GM21576 (cell line): ENCODE measurements around the gene ARRDC1.
"Not testable (repeated sequence)": the region's sequence is repeated elsewhere in the genome, so short reads cannot be mapped to it uniquely, and the experiment has no call there.

Experiments used
- ATAC-seq: cut with Tn5 transposase; IDR thresholded peaks from one replicate; pipeline ENCODE4 v1.9.1; 2021; ENCODE audit warnings: mild to moderate bottlenecking, moderate library complexity; ENCODE audit not compliant: unreplicated experiment

Gene ARRDC1

DNA sequence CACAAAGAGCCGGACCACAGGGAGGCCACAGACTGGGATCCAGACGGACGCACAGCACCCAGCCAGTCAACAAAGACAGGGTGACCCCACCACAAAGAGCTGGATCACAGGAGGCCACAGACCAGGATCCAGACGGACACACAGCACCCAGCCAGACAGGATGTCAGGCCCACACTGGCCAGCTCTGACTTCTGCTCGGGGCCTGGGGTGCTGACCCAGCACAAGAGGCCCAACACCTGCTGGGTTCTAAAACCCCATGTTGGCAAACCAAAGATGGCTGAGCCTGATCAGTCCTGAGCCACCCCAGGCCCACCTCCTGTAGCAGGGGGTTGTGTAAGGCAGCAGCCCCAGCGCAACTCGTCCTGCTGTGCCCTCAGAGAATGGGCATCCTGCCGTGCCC is 21.5 kb upstream of the ARRDC1 start:
- no peak for ATAC-seq

DNA sequence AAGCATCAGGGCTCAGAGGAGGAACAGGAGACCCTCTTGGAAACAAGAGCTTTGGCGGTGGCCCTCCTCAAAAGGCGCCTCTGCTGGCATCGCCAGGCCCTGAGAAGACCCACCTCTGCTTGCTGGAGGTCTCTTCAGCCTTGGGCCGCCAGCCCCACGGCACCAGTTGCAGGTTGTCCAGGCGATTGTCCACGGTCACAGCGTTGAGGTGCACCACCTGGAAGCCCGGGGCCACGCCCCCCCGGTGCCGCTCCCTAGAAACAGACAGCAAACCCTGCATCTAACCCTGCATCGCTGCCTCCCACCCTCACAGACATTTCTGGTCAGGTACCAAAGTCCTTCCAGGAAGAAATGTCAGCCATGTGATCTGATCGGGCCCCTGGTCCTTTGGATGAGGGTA is 18.6 kb upstream of the ARRDC1 start:
- no peak for ATAC-seq

DNA sequence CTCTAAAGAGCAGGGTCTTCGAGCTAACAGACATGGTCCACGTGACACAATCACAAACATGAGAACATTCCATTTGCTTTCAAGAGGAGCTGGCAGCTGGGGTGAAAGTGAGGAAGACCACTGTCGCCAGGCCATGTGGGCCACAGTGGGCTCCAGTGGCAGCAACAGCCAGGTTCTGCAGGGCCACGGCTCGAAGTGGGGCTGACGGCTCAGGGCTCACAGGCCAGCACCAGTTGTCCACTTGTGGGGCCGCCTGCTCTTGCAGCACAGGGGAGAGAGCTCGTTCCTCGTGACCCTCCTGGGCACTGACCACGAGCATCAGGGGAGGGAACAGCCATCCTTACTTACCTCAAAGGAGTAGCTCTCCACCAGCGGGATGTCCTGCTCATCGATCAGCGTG is 17.2 kb upstream of the ARRDC1 start:
- no peak for ATAC-seq

DNA sequence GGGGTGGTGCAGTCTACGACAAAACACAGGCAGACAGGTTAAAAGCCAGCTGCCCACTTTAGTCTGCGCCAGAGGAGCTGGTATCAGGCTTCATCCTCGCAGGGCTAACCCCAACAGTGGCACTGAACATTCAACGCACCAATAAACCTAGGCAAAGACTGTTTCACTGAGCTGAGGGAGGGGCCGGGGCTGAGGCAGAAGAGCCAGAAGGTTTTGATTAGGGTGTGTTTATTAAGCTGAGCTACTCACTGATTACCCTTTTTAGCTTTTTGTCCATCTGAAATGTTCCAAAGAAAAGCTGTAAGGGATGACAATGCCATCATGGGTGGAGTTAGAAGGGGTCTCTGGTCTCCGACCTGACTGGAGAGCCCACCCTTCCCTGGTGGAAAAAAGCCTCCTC is 16.6 kb upstream of the ARRDC1 start:
- no peak for ATAC-seq

DNA sequence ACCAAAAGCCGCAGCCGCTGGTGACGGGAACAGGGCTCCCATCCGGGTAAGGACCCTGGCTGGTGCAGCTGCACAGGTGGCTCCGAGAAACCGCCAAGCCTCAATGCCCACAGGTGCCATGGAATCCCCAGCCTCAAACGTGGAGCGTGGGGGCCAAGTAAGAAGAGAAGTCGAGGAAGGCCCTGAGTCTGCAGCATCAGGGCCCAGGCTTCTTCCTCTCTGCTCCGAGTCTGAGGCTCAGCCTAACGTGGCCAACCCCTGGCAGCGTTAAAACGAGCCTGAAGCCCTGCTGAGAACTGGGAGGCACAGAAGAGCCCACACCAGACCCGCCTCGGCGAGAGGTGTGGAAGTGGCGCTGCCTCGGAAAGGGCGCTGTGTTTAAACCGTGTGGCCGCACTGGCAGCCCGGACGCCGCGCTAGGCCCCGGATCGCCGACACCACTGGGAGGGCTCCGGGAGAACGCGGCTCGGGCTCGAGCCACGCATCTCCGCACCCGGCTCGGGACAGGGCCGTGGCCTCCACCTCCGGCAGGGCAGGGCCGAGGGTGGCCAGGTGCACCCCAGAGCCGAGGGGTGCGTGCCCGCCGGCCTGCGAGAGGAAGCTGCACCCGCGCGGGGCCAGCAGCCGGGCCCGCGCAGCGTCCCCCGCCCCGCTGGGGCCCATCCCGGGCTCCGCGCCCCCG is 15.9 kb upstream of the ARRDC1 start:
- ATAC-seq = peak; percentile 22

DNA sequence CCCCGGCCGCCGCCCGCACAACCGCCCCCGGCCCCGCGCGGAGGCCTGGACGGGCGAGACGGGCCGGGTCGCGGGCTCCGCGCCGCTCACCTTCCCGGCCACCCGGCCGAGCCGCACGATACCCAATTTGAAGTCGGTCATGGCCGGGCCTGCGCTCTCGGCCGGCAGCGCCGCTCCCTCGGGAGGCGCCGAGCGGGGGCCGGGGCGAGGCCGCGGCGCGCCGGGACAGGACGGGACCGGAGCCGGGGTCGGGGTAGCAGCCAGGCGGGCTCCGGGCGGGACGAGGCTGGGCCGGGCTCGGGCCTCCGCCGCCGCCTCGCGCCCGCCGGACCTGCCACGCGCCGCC is 15.4 kb upstream of the ARRDC1 start:
- no peak for ATAC-seq

DNA sequence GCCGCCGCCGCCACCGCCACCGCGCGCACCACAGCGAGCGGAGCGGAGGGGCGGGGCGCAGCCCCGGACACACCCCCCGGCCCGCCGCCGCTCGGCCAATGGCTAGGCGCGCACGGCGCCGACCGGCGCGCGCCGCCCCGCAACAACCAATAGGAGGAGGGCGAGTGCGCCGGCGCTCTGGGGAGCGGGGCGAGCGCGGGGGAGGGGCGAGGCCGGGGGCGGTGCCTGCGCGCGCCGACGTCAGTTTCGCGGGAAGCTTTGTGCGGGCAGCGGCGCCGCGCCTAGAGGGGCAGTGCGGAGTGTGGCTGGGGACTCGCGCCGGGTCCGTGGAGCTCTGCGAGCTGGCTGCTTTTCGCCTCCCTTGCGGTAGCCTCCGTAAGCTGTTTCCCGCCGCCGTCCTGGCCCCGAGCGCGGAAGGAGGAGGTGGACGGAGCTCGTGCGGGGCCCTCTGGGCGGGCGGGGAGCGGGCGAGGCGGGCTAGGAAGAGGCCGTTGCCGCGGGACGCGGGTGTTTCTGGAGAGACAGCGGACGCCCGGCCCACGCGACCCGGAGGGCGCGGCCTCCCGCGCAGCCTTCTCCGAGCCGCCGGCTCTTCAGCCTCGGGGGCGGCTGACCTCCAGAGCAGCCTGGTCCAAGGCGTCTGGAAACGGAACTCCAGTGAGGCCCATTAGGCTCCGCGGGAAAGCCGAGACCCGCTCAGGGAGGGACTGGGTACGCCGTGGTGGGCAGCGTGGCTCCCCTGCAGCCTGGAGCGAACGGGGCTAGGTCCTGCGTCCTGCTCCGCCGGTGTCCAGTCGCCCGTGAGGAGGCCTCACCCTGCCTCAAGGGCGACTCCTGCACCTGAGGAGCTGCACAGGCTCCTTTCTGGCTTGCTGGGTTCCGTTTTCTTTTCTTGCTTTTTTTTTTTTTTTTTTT is 14.8 kb upstream of the ARRDC1 start, which contains the start of gene ZMYND19:
Gene ZMYND19, minus strand, starts transcription at position 44 of the 915 bp plus-strand sequence. CDS start 249 bp downstream, outside the sequence.
- ATAC-seq = peak; percentile 75

DNA sequence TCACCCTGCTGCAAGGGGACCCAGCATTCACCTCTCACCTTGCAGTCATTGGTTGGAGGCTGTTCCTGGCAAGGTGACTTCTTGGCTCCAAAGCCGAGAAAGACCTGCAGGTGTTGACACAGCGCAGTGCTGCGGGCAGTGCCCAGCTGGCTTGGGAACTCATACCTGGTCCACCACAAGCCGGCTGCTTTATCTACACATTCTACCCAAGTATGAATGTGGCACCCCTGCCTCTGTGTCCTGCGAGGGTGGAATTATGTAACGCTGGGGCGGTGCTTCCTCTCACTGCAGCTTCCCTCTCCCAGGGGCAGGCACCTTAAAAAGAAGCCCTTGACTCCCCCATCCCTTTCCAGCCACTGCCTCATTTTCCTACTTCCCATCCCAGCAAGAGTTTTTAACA is 12.7 kb upstream of the ARRDC1 start:
- ATAC-seq = no peak

DNA sequence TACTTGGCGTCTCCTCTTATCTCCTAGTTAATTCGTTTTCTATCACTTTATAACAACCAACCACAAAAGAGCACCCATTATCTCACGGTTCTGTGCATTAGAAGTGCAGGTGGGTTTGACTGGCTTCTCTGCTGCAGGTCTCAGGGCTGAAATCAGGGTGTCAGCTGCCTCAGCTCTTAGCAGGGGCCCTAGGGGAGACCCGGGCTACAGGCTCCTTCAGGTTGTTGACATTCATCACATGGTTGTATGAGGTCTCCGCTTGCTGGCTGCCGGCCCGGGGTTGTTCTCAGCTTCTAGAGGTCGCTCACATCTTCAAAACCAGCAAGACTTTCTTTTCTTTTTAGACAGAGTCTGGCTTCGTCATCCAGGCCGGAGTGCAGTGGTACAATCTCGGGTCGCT is 12.3 kb upstream of the ARRDC1 start:
- no peak for ATAC-seq

DNA sequence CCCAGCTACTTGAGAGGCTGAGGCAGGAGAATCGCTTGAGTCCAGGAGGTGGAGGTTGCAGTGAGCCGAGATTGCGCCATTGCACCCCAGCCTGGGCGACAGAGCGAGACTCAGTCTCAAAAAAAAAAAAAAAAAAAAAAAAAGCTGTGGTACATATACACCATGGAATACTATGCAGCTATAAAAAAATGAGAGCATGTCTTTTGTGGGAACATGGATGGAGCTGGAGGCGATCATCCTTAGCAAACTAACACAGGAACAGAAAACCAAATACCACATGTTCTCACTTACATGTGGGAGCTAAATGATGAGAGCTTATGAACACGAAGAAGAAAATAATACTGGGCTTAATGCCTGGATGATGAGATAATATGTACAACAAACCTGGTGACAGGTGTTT is 8.9 kb upstream of the ARRDC1 start:
- ATAC-seq = not testable (repeated sequence)

DNA sequence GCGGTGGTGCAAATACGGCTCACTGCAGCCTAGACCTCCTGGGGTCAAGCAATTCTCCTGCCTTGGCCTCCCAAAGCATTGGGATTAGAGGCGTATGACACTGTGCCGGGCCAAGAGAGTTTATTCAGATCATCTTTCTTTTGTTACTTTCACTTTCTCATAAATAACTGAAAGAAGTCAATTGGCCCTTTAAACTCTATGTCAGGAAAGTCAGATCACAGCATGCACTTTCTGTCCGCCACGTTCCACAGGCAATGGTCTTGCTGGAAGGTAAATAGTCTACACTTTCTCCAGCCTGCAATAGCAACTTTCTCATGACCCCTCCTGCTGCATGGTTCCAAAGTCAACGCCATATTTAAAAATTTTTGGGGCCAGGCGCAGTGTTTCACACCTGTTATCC is 6.5 kb upstream of the ARRDC1 start:
- no peak for ATAC-seq

DNA sequence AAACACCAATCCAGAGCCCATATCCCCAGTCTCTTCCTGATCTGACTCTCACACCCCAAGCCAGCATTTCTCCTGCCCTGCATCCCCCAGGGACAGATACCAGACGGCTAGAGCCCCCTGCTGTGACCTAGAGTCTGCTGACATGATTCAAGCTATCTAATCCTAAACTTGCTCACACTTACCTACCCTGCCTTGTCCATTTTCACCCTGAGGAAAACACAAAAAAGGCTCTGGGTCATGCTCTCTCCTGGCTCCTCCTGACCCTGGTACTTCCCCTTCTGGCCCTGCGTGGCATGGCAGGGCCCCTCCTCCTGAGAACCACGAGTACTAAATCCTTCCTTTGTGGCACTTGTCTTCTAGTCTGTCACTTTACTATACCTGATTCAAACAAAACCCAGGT is 2.8 kb upstream of the ARRDC1 start:
- ATAC-seq = no peak

DNA sequence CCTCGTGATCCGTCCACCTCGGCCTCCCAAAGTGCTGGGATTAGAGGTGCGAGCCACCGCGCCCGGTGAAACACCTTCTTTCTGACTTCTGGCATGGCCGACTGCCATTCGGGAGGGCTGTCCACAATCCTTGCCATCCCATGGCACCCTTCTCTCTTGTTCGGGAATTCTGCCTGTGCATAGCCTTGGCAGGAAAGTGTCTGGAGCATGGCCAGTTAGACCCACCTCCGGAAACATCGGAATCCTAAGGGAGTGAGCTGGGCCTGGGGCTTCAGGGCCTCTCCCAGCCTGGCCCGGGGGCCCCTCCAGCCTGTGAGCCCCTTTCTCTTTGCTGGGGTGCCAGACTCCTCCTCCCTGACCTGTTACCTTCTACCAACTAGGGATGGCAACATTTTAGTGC is 1.6 kb upstream of the ARRDC1 start:
- ATAC-seq = no peak

DNA sequence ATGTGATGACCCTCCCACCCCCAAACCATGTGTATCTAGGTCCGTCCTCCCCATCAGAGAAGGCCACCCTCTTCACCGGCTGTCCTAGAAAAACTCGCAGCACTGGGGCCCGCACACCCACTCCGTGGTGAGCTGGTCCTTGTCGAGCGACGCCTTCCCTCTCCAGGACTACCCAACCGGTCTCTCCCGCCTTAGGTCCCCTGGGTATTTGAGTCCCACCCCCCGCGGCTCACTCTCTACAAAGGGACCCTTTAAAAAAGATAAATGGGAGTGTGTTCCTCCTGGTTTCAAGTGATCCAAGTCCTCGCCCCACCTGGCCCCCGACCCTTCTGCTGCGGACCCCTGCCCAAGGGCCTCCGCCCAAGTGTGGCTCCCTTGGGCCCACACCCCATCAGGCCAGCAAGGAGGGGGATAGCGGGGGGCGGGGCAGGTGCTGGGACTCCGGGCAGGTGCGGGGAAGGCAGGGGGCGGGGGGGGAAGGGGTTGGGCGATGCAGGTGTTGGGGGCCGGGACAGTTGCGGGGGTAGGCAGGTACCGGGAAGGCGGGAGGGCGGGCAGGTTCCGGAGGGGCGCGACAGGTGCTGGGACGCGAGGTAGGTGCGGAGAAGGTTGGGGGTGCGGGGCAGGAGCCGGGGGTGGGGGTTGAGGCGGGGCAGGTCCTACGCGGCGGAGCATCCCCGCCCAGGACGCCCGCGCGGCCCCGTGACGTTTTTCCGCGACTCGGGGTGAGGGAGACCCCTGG is 970 bp upstream of the ARRDC1 start:
- no peak for ATAC-seq

DNA sequence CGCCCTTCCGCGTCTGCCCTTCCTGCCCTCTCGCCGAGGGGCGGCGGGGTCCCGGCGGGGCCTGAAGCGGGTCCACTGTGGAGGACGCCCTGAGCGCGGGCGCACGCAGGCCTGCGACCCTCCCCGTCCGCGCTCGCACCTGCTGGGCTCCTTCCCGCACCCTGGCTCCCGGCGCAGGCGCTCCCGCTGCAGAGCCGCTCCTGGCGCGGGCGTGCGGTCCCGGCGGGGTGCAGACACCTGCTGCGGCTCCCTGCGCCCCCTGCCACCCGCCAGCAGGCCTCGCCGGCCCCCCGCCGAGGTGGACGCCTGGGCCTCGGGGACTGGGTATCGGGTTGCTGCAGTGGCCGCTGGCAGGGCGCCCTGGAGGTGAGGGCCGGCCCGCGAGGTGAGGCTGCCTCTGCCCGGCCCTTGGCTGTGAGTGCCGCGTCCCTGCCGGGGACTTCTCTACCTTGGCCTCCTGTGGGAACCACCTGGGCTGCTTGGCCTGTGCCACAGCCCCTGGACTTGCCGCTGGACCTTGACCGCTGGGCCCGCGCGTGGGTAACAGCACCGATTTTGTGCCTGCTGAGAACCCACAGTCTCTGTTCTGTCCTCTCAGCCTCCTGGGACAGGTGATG is 627 bp downstream of the ARRDC1 start:
- ATAC-seq = peak; percentile 16

DNA sequence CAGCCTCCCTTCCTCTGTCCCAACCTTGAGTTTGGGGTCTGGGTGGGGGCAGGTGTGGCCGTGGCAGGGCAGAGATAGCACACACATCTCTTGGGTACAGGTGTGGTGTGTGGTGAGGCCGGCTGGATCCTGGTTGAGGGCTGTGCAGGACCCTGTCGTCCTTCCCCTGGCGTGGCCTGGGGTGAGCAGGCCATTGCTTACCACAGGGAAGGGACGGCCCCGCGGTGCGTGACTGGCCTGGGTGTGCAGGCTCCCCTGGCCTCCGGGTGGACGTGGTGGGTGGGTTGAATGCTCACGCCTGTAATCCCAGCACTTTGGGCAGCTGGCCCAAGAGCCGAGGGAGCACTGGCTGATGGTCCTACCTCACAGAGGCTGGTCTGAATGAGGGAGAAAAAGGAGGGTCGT is 1.2 kb downstream of the ARRDC1 start:
- ATAC-seq = no peak

DNA sequence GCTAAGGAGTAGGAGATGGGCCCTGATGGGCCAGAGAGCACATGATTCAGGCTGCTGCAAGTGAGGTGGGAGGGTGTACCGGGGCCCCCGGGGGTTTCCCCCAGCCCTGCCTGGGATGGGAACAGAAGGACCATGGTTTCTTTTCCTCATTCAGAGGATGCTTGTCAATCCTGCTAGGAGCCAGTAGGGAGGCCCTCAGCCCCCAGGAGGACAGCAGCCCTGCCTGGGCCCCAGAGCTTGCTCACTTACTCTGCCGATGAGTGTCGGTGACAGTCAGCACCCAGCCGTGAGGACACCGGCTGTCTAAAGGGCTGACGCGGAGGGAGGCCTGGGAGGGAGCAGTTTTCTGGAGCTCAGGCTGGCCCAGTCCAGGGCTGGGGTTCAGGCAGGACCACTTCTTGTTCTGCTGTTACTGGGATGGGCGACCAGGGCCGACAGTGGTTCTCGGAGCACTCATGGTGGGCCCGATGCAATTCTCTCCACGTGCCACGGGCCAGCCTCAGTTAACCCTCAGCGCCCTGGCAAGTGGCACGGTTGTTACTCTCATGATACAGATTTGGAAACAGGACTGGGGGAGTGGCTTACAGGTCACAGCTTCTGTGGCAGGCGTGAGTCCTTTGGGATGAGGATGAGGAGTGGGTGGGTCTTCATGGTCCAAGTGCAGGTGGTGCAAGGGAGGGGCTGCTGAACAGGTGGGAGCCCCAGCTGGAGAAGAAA is 1.8 kb downstream of the ARRDC1 start:
- no peak for ATAC-seq

DNA sequence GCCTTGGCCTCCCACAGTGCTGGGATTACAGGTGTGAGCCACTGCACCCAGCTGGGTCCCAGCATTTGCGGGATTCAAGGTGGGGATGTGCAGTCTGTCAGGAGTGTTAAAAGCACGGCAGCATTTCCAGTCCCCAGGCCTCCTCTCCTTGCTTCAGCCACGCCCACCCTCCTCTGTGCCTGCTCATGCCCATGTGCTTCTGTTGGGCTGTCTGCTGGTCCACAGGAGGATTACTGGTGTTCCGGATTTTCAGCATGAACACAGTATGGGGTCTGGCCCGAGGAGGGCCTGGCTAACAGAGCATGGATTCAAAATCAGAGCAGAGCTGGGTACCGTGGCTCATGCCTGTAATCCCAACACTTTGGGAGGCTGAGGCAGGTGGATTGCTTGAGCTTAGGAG is 5.5 kb downstream of the ARRDC1 start:
- ATAC-seq = no peak

DNA sequence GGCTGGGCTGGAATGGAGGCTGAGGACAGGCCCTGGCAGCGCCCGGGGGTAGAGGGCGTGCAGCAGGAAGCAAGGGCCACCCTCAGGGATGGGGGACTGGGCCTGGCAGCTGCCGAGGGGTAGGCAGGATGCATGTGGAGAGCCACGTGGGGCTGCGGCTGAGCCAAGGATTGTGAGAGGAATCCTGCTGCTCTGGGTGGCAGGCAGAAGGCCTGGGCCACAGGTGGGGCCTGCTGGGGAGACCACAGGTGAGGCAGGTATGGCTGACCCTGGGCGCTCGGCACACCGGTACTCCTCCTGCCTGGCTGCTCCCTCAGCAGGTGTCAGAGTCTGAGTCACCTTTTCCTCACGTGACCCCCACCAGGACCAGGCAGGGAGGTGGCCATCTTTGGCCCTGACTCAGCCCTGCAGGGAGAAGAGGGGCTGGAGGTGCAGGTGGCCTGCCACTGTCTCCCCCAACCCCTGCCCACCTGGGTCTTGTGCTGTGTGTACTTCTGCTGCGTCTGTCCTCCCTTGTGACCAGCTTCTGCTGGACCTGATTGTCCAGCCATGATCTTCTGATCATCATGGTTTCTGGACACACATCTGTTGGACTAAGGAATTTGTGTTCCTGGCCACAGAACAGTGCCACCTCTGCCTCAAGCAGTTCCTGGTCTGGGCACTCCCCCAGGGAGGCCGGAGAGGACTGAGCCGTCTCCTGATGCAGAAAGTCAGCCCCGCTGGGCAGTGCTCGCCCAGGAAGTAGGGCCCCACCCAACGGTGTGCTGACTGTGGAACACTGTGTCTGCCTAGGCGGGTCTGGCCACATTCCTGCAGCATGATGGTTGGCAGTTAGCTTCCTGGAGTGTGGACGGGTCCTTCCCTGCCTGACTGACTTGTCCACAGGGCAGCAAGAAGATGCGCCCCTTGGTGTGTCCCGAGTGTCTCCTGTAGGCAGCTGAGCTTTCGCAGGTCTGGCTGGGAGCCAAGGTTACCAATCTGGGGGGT is 6.4 kb downstream of the ARRDC1 start:
- no peak for ATAC-seq
